ENCODE data around the gene NOL4L. TPM values are rescaled to one million over a fixed set of nuclear protein-coding genes. Genes with fewer than 3 reads are reported as not detected.

The NOL4L gene
- total and polyA plus RNA-seq, 10 donors: 3.4 to 45.4 (median 28.6) TPM

DNA sequence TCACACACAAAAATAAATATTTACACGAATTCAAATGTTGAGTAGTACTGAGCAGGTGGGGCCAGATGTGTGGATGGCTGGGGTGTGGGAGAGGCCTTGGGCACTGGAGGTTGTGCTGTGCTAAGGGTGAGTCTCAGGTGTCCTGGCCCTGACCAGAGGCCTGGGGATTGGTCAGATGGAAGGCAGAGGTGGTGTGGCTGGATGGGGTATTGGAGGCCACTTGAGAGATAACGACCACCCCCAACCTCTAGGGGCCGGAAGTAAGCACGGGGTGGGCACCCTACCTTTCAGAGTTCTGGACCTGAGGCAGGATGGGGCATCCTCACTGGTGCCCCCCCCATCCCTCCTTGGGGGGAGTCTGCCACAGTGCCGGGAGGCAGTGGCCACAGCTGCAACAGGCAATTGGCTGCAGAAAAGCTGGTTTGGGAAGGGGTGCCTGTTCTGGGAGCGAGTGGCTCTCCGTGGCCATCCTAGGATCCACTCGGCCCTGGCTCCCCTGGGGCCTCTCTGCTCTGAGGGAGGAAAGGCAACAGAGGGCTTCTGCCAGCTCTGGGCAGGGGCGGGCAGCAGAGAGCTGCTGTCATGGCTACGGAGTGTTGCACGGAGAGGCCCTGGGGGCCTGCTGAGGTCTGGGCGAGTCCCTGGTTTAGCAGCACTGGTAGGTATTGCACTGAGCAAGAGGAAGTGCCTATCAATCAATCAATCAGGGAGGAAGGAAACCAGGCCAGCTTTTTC is 139.4 kb downstream of the NOL4L start:
- TF ChIP-seq, protein P1, sequence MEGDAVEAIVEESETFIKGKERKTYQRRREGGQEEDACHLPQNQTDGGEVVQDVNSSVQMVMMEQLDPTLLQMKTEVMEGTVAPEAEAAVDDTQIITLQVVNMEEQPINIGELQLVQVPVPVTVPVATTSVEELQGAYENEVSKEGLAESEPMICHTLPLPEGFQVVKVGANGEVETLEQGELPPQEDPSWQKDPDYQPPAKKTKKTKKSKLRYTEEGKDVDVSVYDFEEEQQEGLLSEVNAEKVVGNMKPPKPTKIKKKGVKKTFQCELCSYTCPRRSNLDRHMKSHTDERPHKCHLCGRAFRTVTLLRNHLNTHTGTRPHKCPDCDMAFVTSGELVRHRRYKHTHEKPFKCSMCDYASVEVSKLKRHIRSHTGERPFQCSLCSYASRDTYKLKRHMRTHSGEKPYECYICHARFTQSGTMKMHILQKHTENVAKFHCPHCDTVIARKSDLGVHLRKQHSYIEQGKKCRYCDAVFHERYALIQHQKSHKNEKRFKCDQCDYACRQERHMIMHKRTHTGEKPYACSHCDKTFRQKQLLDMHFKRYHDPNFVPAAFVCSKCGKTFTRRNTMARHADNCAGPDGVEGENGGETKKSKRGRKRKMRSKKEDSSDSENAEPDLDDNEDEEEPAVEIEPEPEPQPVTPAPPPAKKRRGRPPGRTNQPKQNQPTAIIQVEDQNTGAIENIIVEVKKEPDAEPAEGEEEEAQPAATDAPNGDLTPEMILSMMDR (IDR thresholded peaks at IDR 0.05 in 8 of 11, conservative IDR thresholded peaks at IDR 0.05 in 3 of 11): no peak
- TF ChIP-seq POLR2AphosphoS5 (IDR thresholded peaks at IDR 0.05) (peak in 2 of 3 donors; percentile 18 to 38), POLR2A (IDR thresholded peaks at IDR 0.05) (no peak)
- Histone ChIP-seq H3K27ac (peak overlapping the region in 4 of 8 donors; percentile 1 to 55 (median 33)), H3K4me3 (no peak overlapping the region), H3K36me3 (peaks cover 0 to 96% (median 39%) of the 10 kb centered on the region in 6 donors), H3K9me3 (no peaks in the 10 kb centered on the region), H3K27me3 (replicated peaks in 1 of 7) (no peaks in the 10 kb centered on the region), H3K4me1 (peaks cover 17 to 78% (median 47%) of the 10 kb centered on the region in 6 donors)
- intact Hi-C loops (cut with DNase I; ENCODE audit: low total_unique reads): no loop called here
- no peak for DNase-seq
- WGBS, 5 donors: 38 to 56% (median 48%) methylated on average over 8 to 12 of the region's 12 CpGs

- Histone ChIP-seq H3K27me3 (replicated peaks in 1 of 7) (no peaks in the 10 kb centered on the region), H3K36me3 (peaks cover 0 to 96% (median 38%) of the 10 kb centered on the region in 6 donors), H3K27ac (peak overlapping the region in 2 of 8 donors; percentile 1 to 40), H3K9me3 (no peaks in the 10 kb centered on the region), H3K4me3 (no peak overlapping the region), H3K4me1 (peaks cover 8 to 67% (median 38%) of the 10 kb centered on the region in 6 donors)
- 81 to 92% (median 88%) methylated on average over 7 of the region's 7 CpGs for WGBS, 5 donors
- intact Hi-C loops (cut with DNase I; ENCODE audit: low total_unique reads): no loop called here
- DNase-seq: no peak
- TF ChIP-seq, protein P1 (IDR thresholded peaks at IDR 0.05 in 8 of 11, conservative IDR thresholded peaks at IDR 0.05 in 3 of 11): no peak
- TF ChIP-seq POLR2A (IDR thresholded peaks at IDR 0.05) (no peak), POLR2AphosphoS5 (IDR thresholded peaks at IDR 0.05) (no peak)
Observed at GRCh38 chr20:32444474-32445220, 140.5 kb downstream of the NOL4L start.

DNA sequence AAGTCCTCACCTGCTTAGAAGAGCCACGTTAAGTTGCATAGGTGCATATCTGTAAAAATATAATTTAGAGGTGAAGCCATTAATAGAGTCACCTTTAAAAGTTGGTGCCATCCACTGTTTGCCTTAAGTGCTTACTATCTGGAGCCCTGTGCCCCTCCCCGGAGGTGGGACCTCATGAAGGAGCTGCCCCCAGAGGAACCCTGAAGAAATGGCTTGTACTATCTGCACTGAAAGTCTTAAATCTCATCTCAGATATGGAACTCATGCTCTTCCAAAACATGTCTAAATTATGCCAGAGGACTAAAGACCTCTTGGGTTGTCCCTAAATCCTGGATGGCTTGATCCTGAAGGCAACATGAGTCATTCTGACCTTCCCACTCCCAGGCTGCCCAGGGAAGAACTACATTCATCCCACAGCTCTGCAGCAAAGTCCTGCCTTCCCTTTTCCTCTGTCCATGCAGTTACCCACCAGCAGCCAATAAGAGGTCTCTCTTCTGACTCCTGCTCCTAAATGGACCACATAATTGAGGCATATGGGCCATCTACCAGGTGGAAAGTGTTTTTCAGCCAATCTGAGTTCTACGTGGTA is 141.7 kb downstream of the NOL4L start:
- Histone ChIP-seq H3K27ac (peak overlapping the region in 2 of 8 donors; percentile 7 to 47), H3K9me3 (no peaks in the 10 kb centered on the region), H3K4me3 (no peak overlapping the region), H3K36me3 (peaks cover under 1 to 96% (median 44%) of the 10 kb centered on the region in 6 donors), H3K4me1 (peaks cover 0 to 56% (median 30%) of the 10 kb centered on the region in 6 donors), H3K27me3 (replicated peaks in 1 of 7) (no peaks in the 10 kb centered on the region)
- TF ChIP-seq POLR2AphosphoS5 (IDR thresholded peaks at IDR 0.05): no peak
- TF ChIP-seq, protein P1 (IDR thresholded peaks at IDR 0.05 in 8 of 11, conservative IDR thresholded peaks at IDR 0.05 in 3 of 11): no peak
- no peak for TF ChIP-seq POLR2A (IDR thresholded peaks at IDR 0.05)
- 73 to 78% (median 76%) methylated on average over 3 of the region's 3 CpGs for WGBS, 5 donors
- no peak for DNase-seq
- intact Hi-C loops (cut with DNase I; ENCODE audit: low total_unique reads): no loop called here
